DND-41 (cell line): ENCODE measurements around the gene ARMC3.

Source experiments
- CTCF ChIP-seq: IDR thresholded peaks from 2 replicates; pipeline ENCODE4 v1.5.1; 2012; ENCODE audit warnings: borderline replicate concordance, low read length, moderate library complexity, mild to moderate bottlenecking; ENCODE audit not compliant: poor library complexity, severe bottlenecking; ENCODE audit errors: extremely low read depth
- EZH2 ChIP-seq: IDR thresholded peaks from 3 replicates; pipeline ENCODE4 v1.6.1; 2012; ENCODE audit warnings: borderline replicate concordance, low read depth, mild to moderate bottlenecking, moderate library complexity, low read length, inconsistent platforms; ENCODE audit not compliant: severe bottlenecking

DNA sequence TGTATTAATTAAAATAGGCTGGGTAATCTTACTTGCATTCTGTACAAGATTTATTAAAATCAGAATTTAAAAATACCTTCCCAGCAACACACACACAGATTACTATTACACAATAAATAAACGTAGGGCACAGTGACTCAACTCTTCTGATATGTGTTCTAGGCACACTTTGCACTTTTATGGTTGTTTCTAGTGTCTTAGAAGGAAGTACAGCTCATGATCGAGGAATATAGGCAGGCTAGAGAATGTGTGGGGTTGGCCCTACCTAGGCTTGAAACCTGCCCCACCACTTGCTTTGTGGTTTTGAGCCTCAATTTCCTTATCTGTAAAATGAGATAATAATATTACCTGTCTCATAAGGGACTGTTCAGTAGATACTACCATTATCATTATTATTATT lies 30.5 kb downstream of the ARMC3 start:
- no peak for TF ChIP-seq CTCF
- TF ChIP-seq EZH2: no peak
